Endothelial cell of umbilical vein (primary cell): ENCODE results near the gene CBLN1.

Experiments
- EZH2 ChIP-seq: IDR thresholded peaks from 2 replicates; pipeline ENCODE4 v1.6.1; 2012; ENCODE audit warnings: borderline replicate concordance, low read depth, mild to moderate bottlenecking, moderate library complexity, low read length, inconsistent platforms; ENCODE audit not compliant: severe bottlenecking
- FOS ChIP-seq: IDR thresholded peaks from 2 replicates; pipeline ENCODE4 v1.6.1; 2011; ENCODE audit warnings: mild to moderate bottlenecking, low read length, moderate library complexity, borderline replicate concordance; ENCODE audit not compliant: insufficient read depth
- JUN ChIP-seq: IDR thresholded peaks from 2 replicates; pipeline ENCODE4 v1.6.1; 2011; ENCODE audit warnings: borderline replicate concordance, low read depth; ENCODE audit not compliant: insufficient read length, insufficient read depth
- MYC ChIP-seq: IDR thresholded peaks from one replicate; pipeline ENCODE4 v1.6.1; 2011; ENCODE audit warnings: mild to moderate bottlenecking, low read depth, low read length
- POLR2A ChIP-seq: IDR thresholded peaks from 2 replicates; pipeline ENCODE4 v1.6.1; 2012; ENCODE audit warnings: low read depth, mild to moderate bottlenecking, control low read depth, low read length
- POLR2AphosphoS5 ChIP-seq: IDR thresholded peaks from 2 replicates; pipeline ENCODE4 v1.6.1; 2012; ENCODE audit warnings: low read depth, mild to moderate bottlenecking, control low read depth, low read length, moderate library complexity; ENCODE audit not compliant: insufficient read depth
- TF ChIP-seq, protein P1 (sequence below), 2 donors: IDR thresholded peaks; 1 replicate in 1 of 2; 2 replicates in 1 of 2; pipeline ENCODE4 v1.5.1; 2011; ENCODE audit warnings: low read length in 2 of 2, mild to moderate bottlenecking in 2 of 2, moderate library complexity in 2 of 2, control low read depth in 1 of 2, inconsistent platforms in 1 of 2, low read depth in 1 of 2; ENCODE audit not compliant: insufficient read depth in 1 of 2; ENCODE audit errors: extremely low read depth in 1 of 2

DNA sequence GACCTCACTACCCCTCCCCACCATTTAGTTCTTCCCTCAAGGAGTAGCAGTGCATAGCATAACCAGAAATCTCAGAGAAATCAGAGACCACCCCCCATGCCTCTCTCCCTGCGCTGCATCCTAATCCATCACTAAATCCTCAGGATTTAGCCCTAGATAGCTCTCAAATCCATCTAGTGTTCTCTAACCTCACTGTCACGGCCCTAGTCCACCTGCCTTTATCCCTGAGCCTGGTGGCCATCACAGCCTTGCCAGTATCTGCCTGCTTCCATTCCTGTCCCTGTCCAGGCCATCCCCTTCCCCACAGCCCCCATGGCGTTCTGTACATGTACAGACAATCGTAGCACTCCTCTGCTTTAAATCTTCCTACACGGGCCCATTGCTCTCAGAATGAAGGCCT, 19.1 kb downstream of the CBLN1 start:
- TF ChIP-seq, protein P1, sequence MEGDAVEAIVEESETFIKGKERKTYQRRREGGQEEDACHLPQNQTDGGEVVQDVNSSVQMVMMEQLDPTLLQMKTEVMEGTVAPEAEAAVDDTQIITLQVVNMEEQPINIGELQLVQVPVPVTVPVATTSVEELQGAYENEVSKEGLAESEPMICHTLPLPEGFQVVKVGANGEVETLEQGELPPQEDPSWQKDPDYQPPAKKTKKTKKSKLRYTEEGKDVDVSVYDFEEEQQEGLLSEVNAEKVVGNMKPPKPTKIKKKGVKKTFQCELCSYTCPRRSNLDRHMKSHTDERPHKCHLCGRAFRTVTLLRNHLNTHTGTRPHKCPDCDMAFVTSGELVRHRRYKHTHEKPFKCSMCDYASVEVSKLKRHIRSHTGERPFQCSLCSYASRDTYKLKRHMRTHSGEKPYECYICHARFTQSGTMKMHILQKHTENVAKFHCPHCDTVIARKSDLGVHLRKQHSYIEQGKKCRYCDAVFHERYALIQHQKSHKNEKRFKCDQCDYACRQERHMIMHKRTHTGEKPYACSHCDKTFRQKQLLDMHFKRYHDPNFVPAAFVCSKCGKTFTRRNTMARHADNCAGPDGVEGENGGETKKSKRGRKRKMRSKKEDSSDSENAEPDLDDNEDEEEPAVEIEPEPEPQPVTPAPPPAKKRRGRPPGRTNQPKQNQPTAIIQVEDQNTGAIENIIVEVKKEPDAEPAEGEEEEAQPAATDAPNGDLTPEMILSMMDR (IDR thresholded peaks at IDR 0.05; ENCODE audit: extremely low read depth in 1 of 2, insufficient read depth in 1 of 2, low read depth in 1 of 2, low read length in 2 of 2): no peak
- TF ChIP-seq EZH2: no peak
- TF ChIP-seq POLR2A: no peak
- TF ChIP-seq POLR2AphosphoS5: no peak
- TF ChIP-seq JUN: no peak
- TF ChIP-seq MYC: no peak
- no peak for TF ChIP-seq FOS
